HFFc6 (cell line): ENCODE measurements around the gene PIGO. TPM values are rescaled to one million over a fixed set of nuclear protein-coding genes. Genes with fewer than 3 reads are reported as not detected.
A peak's percentile ranks its signal among the peaks of the same experiment; 100 is the strongest.

Source experiments
- DNase-seq: peaks from one replicate; pipeline ENCODE4 v3.0.0-alpha.2; 2018
- H3K27ac Mint-ChIP-seq: 2 replicates; pipeline ENCODE4 v1.8.0; 2020; ENCODE audit warnings: mild to moderate bottlenecking, mixed read lengths
- H3K27me3 Mint-ChIP-seq: 2 replicates; pipeline ENCODE4 v1.8.0; 2021; ENCODE audit warnings: mild to moderate bottlenecking, moderate library complexity, mixed read lengths; ENCODE audit not compliant: insufficient read depth
- H3K36me3 Mint-ChIP-seq: 2 replicates; pipeline ENCODE4 v1.8.0; 2021; ENCODE audit warnings: low read depth, mixed read lengths
- H3K4me1 Mint-ChIP-seq: 2 replicates; pipeline ENCODE4 v1.8.0; 2020; ENCODE audit warnings: low read depth, mixed read lengths
- H3K4me3 Mint-ChIP-seq: 2 replicates; pipeline ENCODE4 v1.8.0; 2020; ENCODE audit warnings: mild to moderate bottlenecking, moderate library complexity, mixed read lengths
- H3K9me3 Mint-ChIP-seq: 2 replicates; pipeline ENCODE4 v1.8.0; 2020; ENCODE audit warnings: mild to moderate bottlenecking, mixed read lengths
- long read RNA-seq: library from polyadenylated mRNA; unstranded; transcript quantifications from one replicate; pipeline ENCODE4 v2.0.0, GENCODE V29; 2019
- total RNA-seq, 6 experiments: library from RNA; stranded (reverse); fragmentation: NEBNext Ultra II Directional; extraction: Animal tissue kit (Norgen Biotek cat#: 25700); gene quantifications; 2 replicates in 1 of 6; 3 replicates in 5 of 6; pipeline ENCODE4 v1.2.3, GENCODE V29; 2021
- TF ChIP-seq, protein P1 (sequence below): fragments of 200-600 bp; sonication (generic); IDR thresholded peaks from 2 replicates; pipeline ENCODE4 v1.5.0; 2021; ENCODE audit warnings: antibody characterized with exemption, mild to moderate bottlenecking

The PIGO gene
- total RNA-seq = 10 to 100 TPM; 23.0 to 30.3 (median 28.3) TPM
- long read RNA-seq, full-length matches to known transcripts = 12 of 28 reads
- long read RNA-seq, partial matches to known transcripts = 4 of 28 reads
- long read RNA-seq, other reads (novel, unspliced or antisense) = 12 of 28 reads

GRCh38 chr9:35096035-35096849 is at the start of gene PIGO:
Gene PIGO, minus strand, starts transcription at chr9:35096591. Its CDS starts 1,026 bp downstream, at chr9:35095565.
- H3K36me3 Mint-ChIP-seq = peaks cover 20% of the 10 kb centered on the region
- DNase-seq = peak; percentile 71
- peak within 1 kb of the TSS; percentile 80 for H3K27ac Mint-ChIP-seq
- no peaks in the 10 kb centered on the region for H3K9me3 Mint-ChIP-seq
- peaks cover 23% of the 10 kb centered on the region for H3K4me1 Mint-ChIP-seq
- TF ChIP-seq, protein P1, sequence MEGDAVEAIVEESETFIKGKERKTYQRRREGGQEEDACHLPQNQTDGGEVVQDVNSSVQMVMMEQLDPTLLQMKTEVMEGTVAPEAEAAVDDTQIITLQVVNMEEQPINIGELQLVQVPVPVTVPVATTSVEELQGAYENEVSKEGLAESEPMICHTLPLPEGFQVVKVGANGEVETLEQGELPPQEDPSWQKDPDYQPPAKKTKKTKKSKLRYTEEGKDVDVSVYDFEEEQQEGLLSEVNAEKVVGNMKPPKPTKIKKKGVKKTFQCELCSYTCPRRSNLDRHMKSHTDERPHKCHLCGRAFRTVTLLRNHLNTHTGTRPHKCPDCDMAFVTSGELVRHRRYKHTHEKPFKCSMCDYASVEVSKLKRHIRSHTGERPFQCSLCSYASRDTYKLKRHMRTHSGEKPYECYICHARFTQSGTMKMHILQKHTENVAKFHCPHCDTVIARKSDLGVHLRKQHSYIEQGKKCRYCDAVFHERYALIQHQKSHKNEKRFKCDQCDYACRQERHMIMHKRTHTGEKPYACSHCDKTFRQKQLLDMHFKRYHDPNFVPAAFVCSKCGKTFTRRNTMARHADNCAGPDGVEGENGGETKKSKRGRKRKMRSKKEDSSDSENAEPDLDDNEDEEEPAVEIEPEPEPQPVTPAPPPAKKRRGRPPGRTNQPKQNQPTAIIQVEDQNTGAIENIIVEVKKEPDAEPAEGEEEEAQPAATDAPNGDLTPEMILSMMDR = peak; percentile 92
- H3K27me3 Mint-ChIP-seq = peaks cover 2% of the 10 kb centered on the region
- peak within 1 kb of the TSS; percentile 89 for H3K4me3 Mint-ChIP-seq

GRCh38 chr9:35142037-35142436 is 45.6 kb upstream of the PIGO start:
- Mint-ChIP-seq H3K27me3 (no peaks in the 10 kb centered on the region; the same call in 1 of the 2 replicates), H3K4me3 (no peak overlapping the region), H3K27ac (no peak overlapping the region), H3K4me1 (peaks cover 2% of the 10 kb centered on the region; the same call in 1 of the 2 replicates), H3K9me3 (peaks cover 60% of the 10 kb centered on the region), H3K36me3 (peaks cover 19% of the 10 kb centered on the region)
- TF ChIP-seq, protein P1 = no peak
- no peak for DNase-seq

DNA sequence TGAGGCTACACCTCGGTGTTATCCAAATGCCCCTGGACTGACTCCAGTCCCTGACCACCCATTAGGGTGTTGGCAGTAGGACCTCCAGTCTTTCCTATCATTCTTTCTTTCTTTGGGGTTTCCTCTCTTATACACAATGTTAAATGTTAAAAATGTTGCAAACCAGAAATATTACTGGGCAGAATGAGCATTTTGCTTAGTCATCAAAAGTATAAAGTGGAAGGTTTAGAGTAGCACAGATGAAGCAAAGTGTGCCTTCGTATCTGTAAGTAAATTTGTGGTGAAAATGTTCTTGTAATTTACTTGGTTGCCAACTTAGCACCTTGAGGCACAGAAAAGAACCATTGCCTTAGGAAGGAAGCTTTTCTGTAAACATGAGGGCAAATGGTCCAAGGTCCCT is 43.7 kb upstream of the PIGO start:
- Mint-ChIP-seq H3K9me3 (peaks cover 52% of the 10 kb centered on the region), H3K27me3 (peaks cover 3% of the 10 kb centered on the region; the same call in 1 of the 2 replicates), H3K4me3 (no peak overlapping the region; the same call in 1 of the 2 replicates), H3K4me1 (peaks cover 6% of the 10 kb centered on the region; the same call in 1 of the 2 replicates), H3K27ac (no peak overlapping the region), H3K36me3 (peaks cover 17% of the 10 kb centered on the region)
- no peak for DNase-seq
- TF ChIP-seq, protein P1 = no peak

- Mint-ChIP-seq H3K27ac (no peak overlapping the region), H3K9me3 (peaks cover 28% of the 10 kb centered on the region), H3K27me3 (peaks cover 3% of the 10 kb centered on the region; the same call in 1 of the 2 replicates), H3K36me3 (peaks cover 11% of the 10 kb centered on the region), H3K4me1 (peaks cover 6% of the 10 kb centered on the region; the same call in 1 of the 2 replicates), H3K4me3 (peak overlapping the region; percentile 12; the same call in 1 of the 2 replicates)
- DNase-seq = no peak
- TF ChIP-seq, protein P1 = no peak
These were observed 40.5 kb upstream of the PIGO start for GRCh38 chr9:35136866-35137265.

- Mint-ChIP-seq H3K27ac (no peak overlapping the region), H3K4me1 (peaks cover 6% of the 10 kb centered on the region; the same call in 1 of the 2 replicates), H3K36me3 (peaks cover 9% of the 10 kb centered on the region; the same call in 1 of the 2 replicates), H3K27me3 (peaks cover 3% of the 10 kb centered on the region; the same call in 1 of the 2 replicates), H3K9me3 (peaks cover 24% of the 10 kb centered on the region), H3K4me3 (no peak overlapping the region)
- no peak for DNase-seq
- TF ChIP-seq, protein P1 = no peak
These were observed 39.6 kb upstream of the PIGO start for GRCh38 chr9:35135988-35136387.
